ENCODE results near the gene ALDH1L1.

DNA sequence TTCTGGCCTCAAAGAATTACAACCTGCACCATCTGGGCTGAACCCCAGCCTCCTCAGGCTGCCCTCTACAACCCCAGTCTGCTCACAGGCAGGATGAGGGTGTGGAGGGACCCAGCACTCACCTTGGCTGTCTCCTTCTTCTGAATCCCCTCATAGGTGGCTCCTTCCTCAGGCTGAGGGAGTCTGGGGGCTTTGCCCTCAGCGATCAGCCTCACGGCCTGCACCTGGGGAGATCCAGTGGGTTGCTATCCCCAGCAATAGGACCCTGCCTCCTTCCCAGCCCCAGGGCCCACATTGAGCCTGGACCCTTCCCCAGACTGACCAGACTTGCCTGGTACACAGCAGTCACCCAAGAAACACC lies 25.1 kb downstream of the ALDH1L1 start:
- TF ChIP-seq CTCF (IDR thresholded peaks at IDR 0.05) (no peak), EZH2 (IDR thresholded peaks at IDR 0.05; ENCODE audit: borderline replicate concordance, insufficient read depth, low read depth, low read length, poor library complexity, severe bottlenecking) (no peak)
